HepG2 (cell line): ENCODE results near the gene TTLL10. TPM values are rescaled to one million over a fixed set of nuclear protein-coding genes. Genes with fewer than 3 reads are reported as not detected.

ENCODE experiments used
- ATAC-seq: fragments of 200-7000 bp; cut with Tn5 transposase; 3 replicates; pipeline ENCODE4 v1.9.1; 2020; ENCODE audit warnings: mild to moderate bottlenecking, moderate library complexity
- BruUV-seq: library from RNA; stranded (reverse); fragments of 400-500 nt; replicated peaks from 2 replicates; lab custom pipeline; 2021; lab: Mats Ljungman, UMichigan
- CTCF ChIA-PET: fragments of 300-600 bp; formaldehyde crosslinking; extraction: SDS; loops from one replicate; lab custom pipeline; 2021; ENCODE audit warnings: low total read pairs, inconsistent platforms, low intra/inter-chr PET ratio; lab: Yijun Ruan, JAX
- POLR2A ChIA-PET: fragments of 350-600 bp; sonication (Branson Sonifier 250); formaldehyde crosslinking; loops from one replicate; lab custom pipeline; 2020; ENCODE audit warnings: antibody characterized with exemption, inconsistent platforms; lab: Yijun Ruan, JAX
- DNase-seq: peaks from one replicate; pipeline ENCODE4 v3.0.0-alpha.2; 2015; ENCODE audit warnings: low spot score
- FAIRE-seq: peaks from 3 replicates; lab custom pipeline; 2011; peaks lifted over from hg19 to GRCh38; lab: Jason Lieb, UNC
- H2AFZ ChIP-seq: one replicate; pipeline ENCODE4 v1.6.1; 2011; ENCODE audit warnings: low read length, inconsistent platforms
- H3K27ac ChIP-seq: fragments of 300-600 bp; 3 replicates; pipeline ENCODE4 v1.8.0; 2011; ENCODE audit warnings: mixed run types, mild to moderate bottlenecking, mixed read lengths, low read length, inconsistent platforms; ENCODE audit not compliant: insufficient read depth; ENCODE audit errors: extremely low read length
- H3K27me3 ChIP-seq, 2 experiments: fragments of 200-600 bp in 1 of 2; 2 replicates in 1 of 2; 3 replicates in 1 of 2; pipeline versions ENCODE4 v1.6.0 to v1.8.0; 2011; ENCODE audit warnings: low read length in 2 of 2, mild to moderate bottlenecking in 2 of 2, moderate library complexity in 2 of 2, inconsistent platforms in 1 of 2; ENCODE audit not compliant: insufficient read depth in 2 of 2, control insufficient read depth in 1 of 2
- H3K36me3 ChIP-seq, 2 experiments: fragments of 200-600 bp in 1 of 2; replicated peaks in 1 of 2; 2 replicates in 1 of 2; 3 replicates in 1 of 2; pipeline versions ENCODE4 v1.5.1 to v1.8.0; 2011; ENCODE audit warnings: low read length in 2 of 2, inconsistent platforms in 1 of 2; ENCODE audit not compliant: insufficient read depth in 2 of 2, control insufficient read depth in 1 of 2
- H3K4me1 ChIP-seq: 2 replicates; pipeline ENCODE4 v1.5.1; 2012; ENCODE audit warnings: low read length, inconsistent platforms; ENCODE audit not compliant: insufficient read depth
- H3K4me2 ChIP-seq: 2 replicates; pipeline ENCODE4 v1.6.0; 2011; ENCODE audit warnings: low read depth, low read length, inconsistent platforms
- H3K4me3 ChIP-seq, 3 experiments: fragments of 200-600 bp in 1 of 3; sonication (generic), shearing (Covaris generic) in 1 of 3; replicated peaks in 1 of 3; 2 replicates each; pipeline ENCODE4 v1.5.1; 2011 to 2016; ENCODE audit warnings: low read length in 3 of 3, inconsistent platforms in 2 of 3, low read depth in 2 of 3, mild to moderate bottlenecking in 2 of 3, control low read depth in 1 of 3, mixed read lengths in 1 of 3; ENCODE audit not compliant: insufficient read depth in 1 of 3
- H3K79me2 ChIP-seq: one replicate; pipeline ENCODE4 v1.6.1; 2011; ENCODE audit warnings: low read length, inconsistent platforms; ENCODE audit not compliant: insufficient read depth
- H3K9ac ChIP-seq: 2 replicates; pipeline ENCODE4 v1.6.0; 2011; ENCODE audit warnings: mild to moderate bottlenecking, low read depth, low read length, inconsistent platforms; ENCODE audit not compliant: insufficient read depth
- H3K9me3 ChIP-seq: 2 replicates; pipeline ENCODE4 v1.5.1; 2012; ENCODE audit warnings: mild to moderate bottlenecking, low read length
- H4K20me1 ChIP-seq: 2 replicates; pipeline ENCODE4 v1.6.0; 2011; ENCODE audit warnings: inconsistent platforms, mild to moderate bottlenecking, low read length, moderate library complexity; ENCODE audit not compliant: insufficient read depth
- ERF ChIP-seq: IDR thresholded peaks from 2 replicates; pipeline ENCODE4 v1.6.1; 2018; ENCODE audit warnings: missing biosample characterization, missing genetic modification reagents
- FLYWCH1 ChIP-seq: sonication (generic); formaldehyde crosslinking; IDR thresholded peaks from 2 replicates; pipeline ENCODE4 v1.8.1; 2023; ENCODE audit warnings: mild to moderate bottlenecking, missing genetic modification reagents
- HNF4G ChIP-seq, 2 experiments: sonication (generic) in 1 of 2; formaldehyde crosslinking in 1 of 2; IDR thresholded peaks; 2 replicates each; pipeline versions ENCODE4 v1.4.0 to v1.6.1; 2011 to 2020; ENCODE audit warnings: borderline replicate concordance in 2 of 2, low read depth in 2 of 2, mild to moderate bottlenecking in 2 of 2, low read length in 1 of 2, missing genetic modification reagents in 1 of 2, moderate library complexity in 1 of 2
- MIXL1 ChIP-seq: IDR thresholded peaks from 2 replicates; pipeline ENCODE4 v1.6.1; 2016
- NAIF1 ChIP-seq: sonication (generic); formaldehyde crosslinking; IDR thresholded peaks from 2 replicates; pipeline ENCODE4 v1.5.0; 2020; ENCODE audit warnings: mild to moderate bottlenecking, missing genetic modification reagents, borderline replicate concordance
- PRMT3 ChIP-seq: sonication (generic); formaldehyde crosslinking; IDR thresholded peaks from 2 replicates; pipeline ENCODE4 v1.8.1; 2022; ENCODE audit warnings: low read depth, mild to moderate bottlenecking, moderate library complexity, missing genetic modification reagents, borderline replicate concordance
- RCOR2 ChIP-seq: IDR thresholded peaks from 2 replicates; pipeline ENCODE4 v1.6.1; 2016; ENCODE audit warnings: missing biosample characterization, missing genetic modification reagents
- REXO4 ChIP-seq: sonication (generic); formaldehyde crosslinking; IDR thresholded peaks from 2 replicates; pipeline ENCODE4 v1.8.0; 2022; ENCODE audit warnings: missing genetic modification reagents, mild to moderate bottlenecking, borderline replicate concordance
- SP4 ChIP-seq: sonication (generic); formaldehyde crosslinking; IDR thresholded peaks from 2 replicates; pipeline ENCODE4 v1.8.1; 2023; ENCODE audit warnings: mild to moderate bottlenecking, missing genetic modification reagents
- TBX3 ChIP-seq: fragments of 450-650 bp; IDR thresholded peaks from 2 replicates; pipeline ENCODE4 v1.6.1; 2017; ENCODE audit warnings: antibody characterized with exemption, mild to moderate bottlenecking, inconsistent platforms, borderline replicate concordance
- ZBTB21 ChIP-seq: sonication (generic); formaldehyde crosslinking; IDR thresholded peaks from 2 replicates; pipeline ENCODE4 v1.4.0; 2020; ENCODE audit warnings: missing genetic modification reagents
- ZNF224 ChIP-seq: sonication (generic); formaldehyde crosslinking; IDR thresholded peaks from 2 replicates; pipeline ENCODE4 v1.5.0; 2020; ENCODE audit warnings: mild to moderate bottlenecking, missing genetic modification reagents
- ZNF383 ChIP-seq: sonication (generic); formaldehyde crosslinking; IDR thresholded peaks from 2 replicates; pipeline ENCODE4 v1.4.0; 2020; ENCODE audit warnings: missing genetic modification reagents, mild to moderate bottlenecking, borderline replicate concordance
- ZNF414 ChIP-seq: sonication (generic); formaldehyde crosslinking; IDR thresholded peaks from 2 replicates; pipeline ENCODE4 v1.5.0; 2020; ENCODE audit warnings: missing genetic modification reagents
- ZNF431 ChIP-seq: sonication (generic); formaldehyde crosslinking; IDR thresholded peaks from 2 replicates; pipeline ENCODE4 v1.9.0; 2022; ENCODE audit warnings: missing genetic modification reagents, low read depth, mild to moderate bottlenecking, borderline replicate concordance
- ZNF501 ChIP-seq: sonication (generic); formaldehyde crosslinking; IDR thresholded peaks from 2 replicates; pipeline ENCODE4 v1.5.1; 2020; ENCODE audit warnings: mild to moderate bottlenecking, moderate library complexity, missing genetic modification reagents
- ZNF761 ChIP-seq: sonication (generic); formaldehyde crosslinking; conservative IDR thresholded peaks from 2 replicates; pipeline ENCODE4 v1.4.0; 2020; ENCODE audit warnings: mild to moderate bottlenecking, missing genetic modification reagents
- WGBS: methylation state at CpG from one replicate; pipeline ENCODE4 v1.1.6; 2017; ENCODE audit warnings: low lambda C conversion rate; 5-methylcytosine and 5-hydroxymethylcytosine counted together
- in situ Hi-C: cut with HindIII; loops from 2 replicates; pipeline ENCODE4 v1.10.0; 2017; ENCODE audit warnings: low pct_unique_long_range_greater_than_20kb; ENCODE audit not compliant: extremely low pct_ligation_motif_present
- intact Hi-C: fragments of 100-400 bp; cut with micrococcal nuclease; formaldehyde crosslinking; loops from one replicate; pipeline ENCODE4 v1.10.0; 2022; ENCODE audit not compliant: unreplicated experiment
- polyA plus RNA-seq, 8 experiments: library from polyadenylated mRNA; depleted of rRNA in 3 of 8; stranded (reverse) in 7 of 8; unstranded in 1 of 8; fragments of >200 nt; fragmentation: Illumina TruSeq in 4 of 8; extraction: Trizol in 4 of 8; gene quantifications; 2 replicates each; pipeline versions ENCODE4 v1.2.1 to v1.2.3, GENCODE V29; 2011 to 2016; ENCODE audit warnings: low read depth in 4 of 8, missing spikeins in 1 of 8, mixed read lengths in 1 of 8; ENCODE audit not compliant: insufficient read depth in 1 of 8
- total RNA-seq, 5 experiments: library from RNA; depleted of rRNA; stranded (reverse); fragments of >200 nt; fragmentation: Illumina TruSeq; extraction: Trizol; gene quantifications; 2 replicates each; pipeline ENCODE4 v1.2.3, GENCODE V29; 2016; ENCODE audit warnings: low read depth in 1 of 5
- TF ChIP-seq, protein P1 (sequence below): IDR thresholded peaks from 2 replicates; pipeline ENCODE4 v1.6.1; 2016; ENCODE audit warnings: missing genetic modification reagents, missing compliant biosample characterization
- TF ChIP-seq, protein P2 (sequence below): sonication (generic); formaldehyde crosslinking; IDR thresholded peaks from 2 replicates; pipeline ENCODE4 v1.4.0; 2020; ENCODE audit warnings: missing genetic modification reagents
- TF ChIP-seq, protein P3 (sequence below): sonication (generic); formaldehyde crosslinking; IDR thresholded peaks from 2 replicates; pipeline ENCODE4 v1.5.1; 2020; ENCODE audit warnings: missing genetic modification reagents, mild to moderate bottlenecking, borderline replicate concordance

TTLL10 gene
- total and polyA plus RNA-seq, 2 of the 13 experiments (the other 11 are each of a cell fraction or from before 2014, with no cell fraction given): not detected

GRCh38 chr1:1238702-1239178, 65.1 kb downstream of the TTLL10 start:
- Histone ChIP-seq H3K4me2 (peak overlapping the region; percentile 87), H4K20me1 (no peaks in the 10 kb centered on the region), H3K27ac (peak overlapping the region; percentile 48), H3K4me3 (peak overlapping the region; percentile 39 to 80 (median 47); a peak in 5 of 6 replicates), H3K27me3 (no peaks in the 10 kb centered on the region; a peak in 1 of 5 replicates), H3K9ac (peak overlapping the region; percentile 62), H3K9me3 (no peaks in the 10 kb centered on the region), H2AFZ (no peak overlapping the region), H3K36me3 (no peaks in the 10 kb centered on the region), H3K4me1 (peaks cover 73% of the 10 kb centered on the region), H3K79me2 (no peaks in the 10 kb centered on the region)
- ATAC-seq (peak; percentile 16), DNase-seq (no peak), FAIRE-seq (no peak)
- intact Hi-C loops (loop anchor here (10.0 kb wide), 2 partner anchors 64 to 234 kb away; partner anchors contain the start of genes HES4 and TTLL10), in situ Hi-C loops (no loop called here)
- BruUV-seq: no TSS peak
- CTCF ChIA-PET: no interaction called here
- POLR2A ChIA-PET: interaction anchor here (0.6 to 3.3 kb wide), 9 partner anchors 8 to 219 kb away, joined by 3 to 26 read pairs (median 4); partner anchors contain the start of genes AGRN and UBE2J2
- WGBS: 3% methylated on average over 7 of the region's 19 CpGs
- no peak for TF ChIP-seq ZNF383 (CRISPR knock-in tag)
- 0 out of 2 replicates have a peak, but pooled peaks have one; percentile 12 for TF ChIP-seq ZNF224 (CRISPR knock-in tag)
- no peak for TF ChIP-seq ZBTB21 (CRISPR knock-in tag)
- no peak for TF ChIP-seq SP4 (CRISPR knock-in tag)
- TF ChIP-seq, protein P1, sequence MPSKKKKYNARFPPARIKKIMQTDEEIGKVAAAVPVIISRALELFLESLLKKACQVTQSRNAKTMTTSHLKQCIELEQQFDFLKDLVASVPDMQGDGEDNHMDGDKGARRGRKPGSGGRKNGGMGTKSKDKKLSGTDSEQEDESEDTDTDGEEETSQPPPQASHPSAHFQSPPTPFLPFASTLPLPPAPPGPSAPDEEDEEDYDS (CRISPR knock-in tag): no peak
- TF ChIP-seq ERF (CRISPR knock-in tag): no peak
- no peak for TF ChIP-seq HNF4G (IDR thresholded peaks at IDR 0.05; ENCODE audit: borderline replicate concordance, low read depth, low read length)
- no peak for TF ChIP-seq HNF4G (CRISPR knock-in tag; IDR thresholded peaks at IDR 0.05; ENCODE audit: borderline replicate concordance, low read depth)
- TF ChIP-seq, protein P2, sequence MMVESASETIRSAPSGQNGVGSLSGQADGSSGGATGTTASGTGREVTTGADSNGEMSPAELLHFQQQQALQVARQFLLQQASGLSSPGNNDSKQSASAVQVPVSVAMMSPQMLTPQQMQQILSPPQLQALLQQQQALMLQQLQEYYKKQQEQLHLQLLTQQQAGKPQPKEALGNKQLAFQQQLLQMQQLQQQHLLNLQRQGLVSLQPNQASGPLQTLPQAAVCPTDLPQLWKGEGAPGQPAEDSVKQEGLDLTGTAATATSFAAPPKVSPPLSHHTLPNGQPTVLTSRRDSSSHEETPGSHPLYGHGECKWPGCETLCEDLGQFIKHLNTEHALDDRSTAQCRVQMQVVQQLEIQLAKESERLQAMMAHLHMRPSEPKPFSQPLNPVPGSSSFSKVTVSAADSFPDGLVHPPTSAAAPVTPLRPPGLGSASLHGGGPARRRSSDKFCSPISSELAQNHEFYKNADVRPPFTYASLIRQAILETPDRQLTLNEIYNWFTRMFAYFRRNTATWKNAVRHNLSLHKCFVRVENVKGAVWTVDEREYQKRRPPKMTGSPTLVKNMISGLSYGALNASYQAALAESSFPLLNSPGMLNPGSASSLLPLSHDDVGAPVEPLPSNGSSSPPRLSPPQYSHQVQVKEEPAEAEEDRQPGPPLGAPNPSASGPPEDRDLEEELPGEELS (CRISPR knock-in tag): no peak
- TF ChIP-seq NAIF1 (CRISPR knock-in tag): no peak
- TF ChIP-seq TBX3: no peak
- TF ChIP-seq ZNF414: no peak
- TF ChIP-seq ZNF431: no peak
- no peak for TF ChIP-seq MIXL1 (CRISPR knock-in tag)
- no peak for TF ChIP-seq PRMT3 (CRISPR knock-in tag)
- TF ChIP-seq ZNF501 (CRISPR knock-in tag): no peak
- TF ChIP-seq ZNF761 (CRISPR knock-in tag): no peak; the same call in 1 of the 2 replicates
- no peak for TF ChIP-seq REXO4
- TF ChIP-seq, protein P3, sequence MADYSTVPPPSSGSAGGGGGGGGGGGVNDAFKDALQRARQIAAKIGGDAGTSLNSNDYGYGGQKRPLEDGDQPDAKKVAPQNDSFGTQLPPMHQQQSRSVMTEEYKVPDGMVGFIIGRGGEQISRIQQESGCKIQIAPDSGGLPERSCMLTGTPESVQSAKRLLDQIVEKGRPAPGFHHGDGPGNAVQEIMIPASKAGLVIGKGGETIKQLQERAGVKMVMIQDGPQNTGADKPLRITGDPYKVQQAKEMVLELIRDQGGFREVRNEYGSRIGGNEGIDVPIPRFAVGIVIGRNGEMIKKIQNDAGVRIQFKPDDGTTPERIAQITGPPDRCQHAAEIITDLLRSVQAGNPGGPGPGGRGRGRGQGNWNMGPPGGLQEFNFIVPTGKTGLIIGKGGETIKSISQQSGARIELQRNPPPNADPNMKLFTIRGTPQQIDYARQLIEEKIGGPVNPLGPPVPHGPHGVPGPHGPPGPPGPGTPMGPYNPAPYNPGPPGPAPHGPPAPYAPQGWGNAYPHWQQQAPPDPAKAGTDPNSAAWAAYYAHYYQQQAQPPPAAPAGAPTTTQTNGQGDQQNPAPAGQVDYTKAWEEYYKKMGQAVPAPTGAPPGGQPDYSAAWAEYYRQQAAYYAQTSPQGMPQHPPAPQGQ (CRISPR knock-in tag): 0 out of 2 replicates have a peak, but pooled peaks have one; percentile 18
- no peak for TF ChIP-seq RCOR2
- TF ChIP-seq FLYWCH1: no peak
